ENCODE measurements around the gene DSCAM.

The DSCAM gene

DNA sequence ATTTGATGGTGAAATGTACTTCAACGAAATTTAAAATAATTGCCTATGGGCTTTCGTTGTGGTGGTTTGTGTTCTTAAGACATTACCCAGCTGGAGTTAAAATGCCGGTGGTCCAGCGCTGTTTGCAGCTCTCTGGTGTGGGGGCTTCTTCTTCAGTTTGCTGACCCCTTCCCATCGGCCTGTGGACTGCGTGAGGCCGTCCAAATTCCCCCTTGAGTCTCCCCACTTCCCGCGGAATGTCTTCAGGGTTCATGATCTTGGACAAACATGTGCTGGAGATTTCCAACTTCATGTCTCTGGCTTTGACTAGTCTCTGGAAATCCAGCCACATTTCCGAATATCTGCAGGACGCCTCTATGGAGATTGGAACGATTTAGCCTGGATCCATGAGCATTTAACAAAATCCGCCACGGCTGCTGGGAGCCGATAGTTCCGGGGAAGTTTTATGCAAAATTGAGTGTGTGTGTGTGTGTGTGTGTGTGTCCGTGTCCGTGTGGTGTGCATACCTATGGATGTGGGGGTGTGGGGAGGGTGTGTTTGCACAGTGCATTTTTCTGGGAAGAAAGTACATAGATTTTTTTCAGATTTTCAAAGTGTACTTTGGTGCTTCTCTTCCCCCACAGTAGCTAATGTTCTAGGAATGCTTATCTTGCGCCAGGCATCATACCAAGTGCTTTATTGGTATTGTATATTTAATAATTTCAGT is 862.5 kb downstream of the DSCAM start:
- DNase-seq (ENCODE audit: low spot score): no peak

DNA sequence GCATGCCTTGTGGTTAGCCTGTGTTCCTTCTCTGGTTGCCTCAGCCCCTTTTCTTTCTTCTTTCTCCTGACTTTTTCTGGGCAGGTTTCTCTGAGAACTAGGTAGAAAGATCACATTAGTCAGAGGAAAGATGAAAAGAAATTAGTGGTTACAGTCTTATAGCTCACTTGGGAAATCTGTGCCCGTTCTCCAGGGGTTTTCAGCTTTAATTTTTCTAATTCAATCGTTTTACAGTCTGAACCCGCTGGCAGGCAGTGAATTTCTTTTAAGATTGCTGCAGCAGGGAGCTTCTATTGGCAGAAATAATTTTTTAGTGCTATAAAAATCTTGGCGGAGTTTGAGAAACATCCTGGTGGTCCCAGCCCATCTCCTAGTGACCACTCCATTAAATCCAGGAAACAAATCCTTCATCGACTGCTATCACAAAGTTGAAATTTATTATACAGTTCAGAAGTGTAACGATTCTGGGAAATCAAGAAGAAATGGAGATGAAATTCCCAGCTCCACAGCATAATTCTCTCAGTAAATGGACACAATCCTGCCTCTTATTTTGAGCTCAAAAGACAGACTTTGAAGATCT is 866.6 kb downstream of the DSCAM start:
- DNase-seq (ENCODE audit: low spot score): no peak

GRCh38 chr21:39979321-39979720 is 867.6 kb downstream of the DSCAM start:
- no peak for DNase-seq (ENCODE audit: low spot score)

GRCh38 chr21:39976800-39977199 is 870.2 kb downstream of the DSCAM start:
- no peak for DNase-seq (ENCODE audit: low spot score)

DNA sequence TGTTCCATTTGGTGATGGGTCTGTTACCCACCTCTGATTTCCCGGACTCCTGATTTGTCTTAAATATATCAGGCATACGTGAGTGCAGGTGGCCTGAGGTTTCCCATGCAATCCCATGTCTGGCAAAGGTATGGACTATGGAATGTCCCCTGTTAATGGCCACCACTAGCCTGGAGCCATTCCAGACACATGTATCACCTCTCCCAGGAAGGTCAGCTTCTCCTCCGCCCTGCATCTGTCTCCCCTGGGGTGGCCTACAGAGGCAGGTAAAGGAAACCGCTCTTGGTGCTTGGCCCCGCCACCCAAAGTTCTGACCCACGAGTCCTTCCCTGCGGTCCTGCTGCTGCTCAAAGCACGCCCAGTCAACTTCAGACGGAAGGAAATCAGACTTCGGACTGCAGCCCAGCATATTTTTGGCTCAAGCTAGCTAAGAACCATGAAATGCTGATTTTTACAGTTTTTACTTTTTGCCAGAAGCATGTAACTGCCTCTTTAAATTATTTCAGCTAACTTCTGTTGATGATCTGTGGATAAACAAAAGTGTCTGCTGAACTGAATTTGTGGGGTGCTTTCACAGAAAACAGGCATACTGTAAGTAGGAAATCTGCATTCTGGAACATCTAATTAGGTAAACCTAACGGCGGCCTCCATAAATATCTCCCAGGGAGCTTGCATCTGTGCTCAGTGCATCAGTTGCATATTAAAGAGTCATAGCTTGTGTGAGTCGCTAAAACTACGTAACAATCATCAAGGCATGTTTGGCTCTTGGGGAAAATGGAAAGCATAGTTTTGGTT is 873.8 kb downstream of the DSCAM start:
- DNase-seq (ENCODE audit: low spot score): no peak

DNA sequence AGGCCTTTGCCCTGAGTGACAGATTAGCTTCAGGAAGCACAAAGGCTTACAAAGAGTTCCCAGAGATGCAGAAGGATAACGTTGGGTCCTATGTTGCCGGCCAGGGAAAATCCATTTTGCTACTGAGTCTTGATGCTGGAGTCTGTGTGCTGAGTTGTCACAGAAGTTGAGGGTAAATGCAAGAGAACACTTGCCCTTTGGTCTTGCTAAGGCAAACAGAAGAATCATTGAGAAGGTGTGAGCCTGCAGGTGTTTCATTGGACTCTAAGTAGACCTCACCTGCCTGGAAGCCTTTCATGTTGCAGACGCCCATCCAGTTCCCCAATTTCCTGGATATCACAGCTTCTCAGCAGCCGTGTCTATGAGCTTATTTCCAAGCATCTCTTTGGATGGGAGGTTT is 874.5 kb downstream of the DSCAM start:
- no peak for DNase-seq (ENCODE audit: low spot score)

DNA sequence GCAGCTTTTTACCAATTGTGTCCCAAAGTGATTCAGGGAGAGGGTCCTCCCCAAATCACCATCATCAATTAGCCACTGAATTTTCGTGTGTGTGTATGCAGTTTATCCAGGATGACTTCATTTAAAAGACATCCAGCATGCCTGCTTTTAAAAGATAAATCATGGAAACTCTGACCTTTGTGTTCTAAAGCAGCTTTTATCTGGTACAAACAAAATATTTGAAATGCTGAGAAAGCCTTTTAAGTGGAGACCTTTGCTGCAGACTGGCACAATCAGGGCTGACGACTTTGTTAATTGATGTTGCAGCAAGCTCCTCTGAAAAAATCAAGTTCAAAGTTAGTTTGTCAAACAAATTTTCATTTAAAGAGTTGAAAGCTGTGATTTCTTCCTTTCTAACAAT is 875.0 kb downstream of the DSCAM start:
- no peak for DNase-seq (ENCODE audit: low spot score)

DNA sequence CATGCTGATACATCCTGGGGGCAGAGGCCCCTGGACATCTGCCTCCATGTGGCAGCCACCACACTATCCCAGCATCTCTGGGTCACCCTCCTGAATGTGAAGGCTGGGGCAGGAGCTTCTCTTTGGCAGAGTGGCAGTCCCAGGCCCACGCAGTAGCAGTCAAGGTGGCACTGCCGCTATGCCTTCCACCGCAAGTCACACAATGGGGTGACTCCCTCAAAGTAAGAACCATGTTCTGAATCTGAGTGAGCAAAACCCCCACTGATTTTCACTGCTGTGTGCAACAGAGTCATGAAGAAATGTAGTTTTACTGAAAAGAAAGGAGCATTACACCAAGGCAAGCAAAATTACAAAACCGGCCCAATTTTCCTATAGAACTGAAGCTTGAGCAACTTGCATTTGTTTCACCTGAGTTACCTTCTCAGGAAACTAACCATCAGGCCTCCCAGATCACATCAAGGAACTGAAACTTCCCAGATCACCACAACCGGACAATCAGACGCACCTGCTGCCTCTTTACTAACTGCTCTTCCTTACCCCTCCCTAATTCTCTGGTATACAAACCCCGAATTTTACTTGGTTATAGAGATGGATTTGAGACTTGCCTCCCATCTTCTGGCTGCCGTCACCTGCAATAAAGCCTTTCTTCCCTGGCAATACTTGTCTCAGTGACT is 877.1 kb downstream of the DSCAM start:
- no peak for DNase-seq (ENCODE audit: low spot score)

GRCh38 chr21:39968010-39968409 is 878.9 kb downstream of the DSCAM start:
- DNase-seq (ENCODE audit: low spot score): no peak

DNA sequence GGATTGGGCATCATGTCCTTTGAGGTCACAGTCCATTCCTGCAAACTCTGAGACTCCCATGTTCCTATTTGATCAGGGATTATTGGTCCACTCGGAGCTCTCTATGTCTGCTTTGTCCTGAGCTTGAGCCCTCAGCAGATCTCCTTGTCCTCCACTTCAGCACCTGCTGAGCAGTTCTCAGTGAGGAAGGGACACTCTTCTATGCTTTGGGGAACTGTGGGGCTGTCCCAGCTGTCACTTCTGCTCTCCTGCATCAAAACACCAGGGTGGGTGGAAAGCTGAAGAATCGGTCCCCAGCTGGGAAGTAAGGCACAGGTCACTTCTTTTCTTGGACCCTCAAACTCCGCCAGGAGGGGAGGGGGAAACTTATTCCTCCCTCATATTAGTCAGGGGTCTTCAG is 880.2 kb downstream of the DSCAM start:
- no peak for DNase-seq (ENCODE audit: low spot score)

GRCh38 chr21:39965026-39965425 is 881.9 kb downstream of the DSCAM start:
- no peak for DNase-seq (ENCODE audit: low spot score)

- no peak for DNase-seq (ENCODE audit: low spot score)
Measured at GRCh38 chr21:39961251-39961650, 885.7 kb downstream of the DSCAM start.

Data from AG08396 (cell line).